Measurements from ENCODE around the gene MAT2A. TPM values are rescaled to one million over a fixed set of nuclear protein-coding genes. Genes with fewer than 3 reads are reported as not detected.
A peak's percentile ranks its signal among the peaks of the same experiment; 100 is the strongest.

MAT2A gene
- total and polyA plus RNA-seq, 9 of the 15 experiments (the other 6 are each of a cell fraction or from before 2014, with no cell fraction given), result 130 to 1,027 (median 240) TPM

- 0 out of 2 replicates have a peak, but pooled peaks have one; percentile 11 for TF ChIP-seq ATF3 (IDR thresholded peaks at IDR 0.05)
- TF ChIP-seq ATF3 (CRISPR knock-in tag; conservative IDR thresholded peaks at IDR 0.05), result no peak
- TF ChIP-seq NFIC (IDR thresholded peaks at IDR 0.05), result 0 out of 2 replicates have a peak, but pooled peaks have one; percentile 19
- TF ChIP-seq RCOR1 (IDR thresholded peaks at IDR 0.05; ENCODE audit: borderline replicate concordance in 1 of 2, low read depth in 2 of 2, low read length in 2 of 2), result 0 out of 4 replicates have a peak, but pooled peaks of 1 of the 2 experiments have one; percentile 16
- TF ChIP-seq NR2C1 (IDR thresholded peaks at IDR 0.05), result no peak
- no peak for TF ChIP-seq NR2C1 (tag; IDR thresholded peaks at IDR 0.05)
Observed at GRCh38 chr2:85504778-85505261, 34.1 kb upstream of the MAT2A start (continued).

GRCh38 chr2:85505551-85506238, 33.3 kb upstream of the MAT2A start:
- Histone ChIP-seq H3K4me3 (no peak overlapping the region), H3K9ac (ENCODE audit: insufficient read depth in 1 of 2, low read depth in 2 of 2, low read length in 2 of 2) (peak overlapping the region in 1 of 2 experiments; percentile 26; a peak in 1 of 4 replicates), H3K9me1 (ENCODE audit: control insufficient read depth, insufficient read depth, low read length) (no peaks in the 10 kb centered on the region), H3K36me3 (ENCODE audit: control insufficient read depth, insufficient read depth, low read length) (no peaks in the 10 kb centered on the region), H2AFZ (ENCODE audit: low read depth, low read length) (peak overlapping the region; percentile 58), H3K27me3 (ENCODE audit: control insufficient read depth in 2 of 2, insufficient read depth in 2 of 2, low read length in 2 of 2) (no peaks in the 10 kb centered on the region), H3K79me2 (ENCODE audit: control insufficient read depth, insufficient read depth, low read length) (no peaks in the 10 kb centered on the region), H3K27ac (ENCODE audit: extremely low read depth, low read depth, low read length) (no peak overlapping the region), H3K4me2 (ENCODE audit: insufficient read depth, low read length) (no peak overlapping the region), H3K4me1 (replicated peaks in 1 of 2; ENCODE audit: control insufficient read depth in 2 of 2, insufficient read depth in 2 of 2, low read length in 2 of 2) (peaks cover 32 to 33% of the 10 kb centered on the region in 2 experiments), H4K20me1 (replicated peaks; ENCODE audit: control insufficient read depth, insufficient read depth, low read length) (no peaks in the 10 kb centered on the region), H3K9me3 (replicated peaks; ENCODE audit: control insufficient read depth, insufficient read depth, low read depth, low read length) (no peaks in the 10 kb centered on the region)
- POLR2A ChIA-PET, result interaction anchor here (0.6 to 4.0 kb wide), 4 partner anchors 10 to 61 kb away, joined by 3 to 23 read pairs (median 10); partner anchors contain the start of gene MAT2A
- BruUV-seq (replicated peaks), result no TSS peak
- CTCF ChIA-PET (ENCODE audit: low intra/inter-chr PET ratio), result no interaction called here
- TF ChIP-seq PML (IDR thresholded peaks at IDR 0.05; ENCODE audit: low read length) (no peak), ZNF778 (CRISPR knock-in tag; IDR thresholded peaks at IDR 0.05) (no peak), HES1 (IDR thresholded peaks at IDR 0.05; ENCODE audit: low read depth) (no peak), ZNF354B (CRISPR knock-in tag; IDR thresholded peaks at IDR 0.05) (no peak), THAP7 (CRISPR knock-in tag; IDR thresholded peaks at IDR 0.05) (no peak), PHB2 (IDR thresholded peaks at IDR 0.05; ENCODE audit: low read depth) (no peak), HNRNPL (IDR thresholded peaks at IDR 0.05; ENCODE audit: low read depth, low read length) (no peak), PTBP1 (IDR thresholded peaks at IDR 0.05; ENCODE audit: low read depth, low read length) (no peak), THRAP3 (IDR thresholded peaks at IDR 0.05; ENCODE audit: borderline replicate concordance) (no peak)
- no peak for DNase-seq (ENCODE audit: extremely low read depth in 1 of 4, low spot score in 3 of 4)
- intact Hi-C loops (cut with micrococcal nuclease), result no loop called here
- in situ Hi-C loops (cut with MboI), result no loop called here
- ATAC-seq, result no peak
- 69% methylated on average over 10 of the region's 10 CpGs for WGBS (ENCODE audit: insufficient coverage, low coverage, missing lambda C conversion rate)
- FAIRE-seq, result no peak

Data from K562 (cell line).